PC-3 (cell line): Measurements from ENCODE around the gene TMEM37.

ENCODE experiments used
- EZH2 ChIP-seq: fragments of 300-600 bp; sonication (generic); IDR thresholded peaks from one replicate; pipeline ENCODE4 v1.6.1; 2017; ENCODE audit warnings: antibody characterized with exemption, mild to moderate bottlenecking, low read length; ENCODE audit not compliant: unreplicated experiment
- EZH2phosphoT487 ChIP-seq: fragments of 300-600 bp; sonication (generic); IDR thresholded peaks from 2 replicates; pipeline ENCODE4 v1.6.1; 2018; ENCODE audit warnings: mild to moderate bottlenecking, antibody characterized with exemption, low read length, borderline replicate concordance
- TF ChIP-seq, protein P1 (sequence below): fragments of 300-600 bp; sonication (generic); conservative IDR thresholded peaks from 2 replicates; pipeline ENCODE4 v1.5.1; 2017; ENCODE audit warnings: antibody characterized with exemption, low read depth, mild to moderate bottlenecking, low read length

DNA sequence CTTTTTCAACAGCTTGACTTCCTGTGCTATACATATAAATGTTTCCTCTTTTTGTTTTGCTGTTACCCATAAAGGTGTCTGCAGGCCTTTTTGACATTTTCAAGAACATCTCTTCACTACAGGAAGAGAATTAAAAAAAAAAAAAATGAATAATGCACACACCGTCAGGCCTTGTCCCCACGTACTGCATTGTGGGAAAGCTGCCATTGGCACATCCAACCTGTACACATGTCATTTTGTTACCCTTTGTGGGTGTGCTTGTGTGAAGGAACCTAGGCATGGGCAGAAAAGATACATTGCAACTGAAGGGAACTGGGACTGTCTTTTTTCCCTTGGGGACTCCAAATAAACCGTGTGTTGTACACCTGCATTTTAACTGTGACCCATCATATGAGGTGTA, 16.8 kb upstream of the TMEM37 start:
- TF ChIP-seq, protein P1, sequence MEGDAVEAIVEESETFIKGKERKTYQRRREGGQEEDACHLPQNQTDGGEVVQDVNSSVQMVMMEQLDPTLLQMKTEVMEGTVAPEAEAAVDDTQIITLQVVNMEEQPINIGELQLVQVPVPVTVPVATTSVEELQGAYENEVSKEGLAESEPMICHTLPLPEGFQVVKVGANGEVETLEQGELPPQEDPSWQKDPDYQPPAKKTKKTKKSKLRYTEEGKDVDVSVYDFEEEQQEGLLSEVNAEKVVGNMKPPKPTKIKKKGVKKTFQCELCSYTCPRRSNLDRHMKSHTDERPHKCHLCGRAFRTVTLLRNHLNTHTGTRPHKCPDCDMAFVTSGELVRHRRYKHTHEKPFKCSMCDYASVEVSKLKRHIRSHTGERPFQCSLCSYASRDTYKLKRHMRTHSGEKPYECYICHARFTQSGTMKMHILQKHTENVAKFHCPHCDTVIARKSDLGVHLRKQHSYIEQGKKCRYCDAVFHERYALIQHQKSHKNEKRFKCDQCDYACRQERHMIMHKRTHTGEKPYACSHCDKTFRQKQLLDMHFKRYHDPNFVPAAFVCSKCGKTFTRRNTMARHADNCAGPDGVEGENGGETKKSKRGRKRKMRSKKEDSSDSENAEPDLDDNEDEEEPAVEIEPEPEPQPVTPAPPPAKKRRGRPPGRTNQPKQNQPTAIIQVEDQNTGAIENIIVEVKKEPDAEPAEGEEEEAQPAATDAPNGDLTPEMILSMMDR = no peak
- TF ChIP-seq EZH2 (no peak), EZH2phosphoT487 (no peak)
